ENCODE measurements around the gene HSD17B11. TPM values are rescaled to one million over a fixed set of nuclear protein-coding genes. Genes with fewer than 3 reads are reported as not detected.
A peak's percentile ranks its signal among the peaks of the same experiment; 100 is the strongest.
"Not testable (repeated sequence)": the region's sequence is repeated elsewhere in the genome, so short reads cannot be mapped to it uniquely, and the experiment has no call there.

The HSD17B11 gene
- total RNA-seq, 4 donors from 2014 or later, result 15.3 to 34.9 (median 19.2) TPM

- H3K27ac ChIP-seq, result no peak overlapping the region
- H3K4me1 ChIP-seq, result peaks cover 0 to 5% of the 10 kb centered on the region in 2 donors
- intact Hi-C loops (cut with DNase I; ENCODE audit: low total_unique reads) (no loop called here), in situ Hi-C loops (cut with MboI; ENCODE audit: low sequenced_read_pairs in 4 of 4) (loop anchor here in 2 of 4 donors (25.0 kb wide), 1 partner anchor 450 kb away; the partner anchor contains the start of gene MEPE (in 2 of the 2))
- DNase-seq, result no peak
- H3K9me3 ChIP-seq, result no peaks in the 10 kb centered on the region
- peak overlapping the region in 1 of 4 donors; percentile 71 for H3K4me3 ChIP-seq
- no peak for ATAC-seq
- no peaks in the 10 kb centered on the region for H3K27me3 ChIP-seq
- TF ChIP-seq POLR2A (IDR thresholded peaks at IDR 0.05) (no peak), CTCF (IDR thresholded peaks at IDR 0.05 in 4 of 5, conservative IDR thresholded peaks at IDR 0.05 in 1 of 5) (no peak)
- no peaks in the 10 kb centered on the region for H3K36me3 ChIP-seq
Observed at GRCh38 chr4:87387237-87387636, 3.8 kb downstream of the HSD17B11 start.

GRCh38 chr4:87384466-87385132, 6.4 kb downstream of the HSD17B11 start:
- H3K9me3 ChIP-seq; H3K4me3 ChIP-seq; intact Hi-C loops (cut with DNase I; ENCODE audit: low total_unique reads); ATAC-seq; H3K27me3 ChIP-seq; DNase-seq; H3K36me3 ChIP-seq; H3K27ac ChIP-seq; H3K4me1 ChIP-seq: not testable (repeated sequence)
- in situ Hi-C loops (cut with MboI; ENCODE audit: low sequenced_read_pairs in 4 of 4), result loop anchor here in 2 of 4 donors (25.0 kb wide), 1 partner anchor 453 kb away; the partner anchor contains the start of gene MEPE (in 2 of the 2)

- intact Hi-C loops (cut with DNase I; ENCODE audit: low total_unique reads), result no loop called here
- in situ Hi-C loops (cut with MboI; ENCODE audit: low sequenced_read_pairs in 4 of 4), result loop anchor here in 2 of 4 donors (25.0 kb wide), 1 partner anchor 454 kb away; the partner anchor contains the start of gene MEPE (in 2 of the 2)
Observed at GRCh38 chr4:87382931-87383330, 8.1 kb downstream of the HSD17B11 start.

GRCh38 chr4:87382116-87382515, 8.9 kb downstream of the HSD17B11 start:
- intact Hi-C loops (cut with DNase I; ENCODE audit: low total_unique reads), result no loop called here

More at GRCh38 chr4:87382931-87383330, 8.1 kb downstream of the HSD17B11 start:
- no peaks in the 10 kb centered on the region for H3K4me1 ChIP-seq
- no peak for TF ChIP-seq CTCF (IDR thresholded peaks at IDR 0.05 in 4 of 5, conservative IDR thresholded peaks at IDR 0.05 in 1 of 5)
- TF ChIP-seq POLR2A (IDR thresholded peaks at IDR 0.05), result no peak
- no peaks in the 10 kb centered on the region for H3K27me3 ChIP-seq
- H3K9me3 ChIP-seq, result no peaks in the 10 kb centered on the region
- DNase-seq, result no peak
- no peak overlapping the region for H3K4me3 ChIP-seq
- no peaks in the 10 kb centered on the region for H3K36me3 ChIP-seq
- ATAC-seq, result no peak
- no peak overlapping the region for H3K27ac ChIP-seq

More at GRCh38 chr4:87382116-87382515, 8.9 kb downstream of the HSD17B11 start:
- no peak for DNase-seq
- Histone ChIP-seq H3K9me3 (no peaks in the 10 kb centered on the region), H3K4me3 (no peak overlapping the region), H3K27ac (no peak overlapping the region), H3K4me1 (no peaks in the 10 kb centered on the region), H3K36me3 (no peaks in the 10 kb centered on the region), H3K27me3 (no peaks in the 10 kb centered on the region)
- in situ Hi-C loops (cut with MboI; ENCODE audit: low sequenced_read_pairs in 4 of 4), result loop anchor here in 2 of 4 donors (25.0 kb wide), 1 partner anchor 455 kb away; the partner anchor contains the start of gene MEPE (in 2 of the 2)
- TF ChIP-seq CTCF (IDR thresholded peaks at IDR 0.05 in 4 of 5, conservative IDR thresholded peaks at IDR 0.05 in 1 of 5), result no peak
- no peak for TF ChIP-seq POLR2A (IDR thresholded peaks at IDR 0.05)
- no peak for ATAC-seq

Measured in gastrocnemius medialis (tissue), 4 donors.